IMR-90 (cell line): ENCODE measurements around the gene TPSD1. TPM values are rescaled to one million over a fixed set of nuclear protein-coding genes. Genes with fewer than 3 reads are reported as not detected.

Experiments
- ATAC-seq: fragments of 200-7000 bp; cut with Tn5 transposase; 2 replicates; pipeline ENCODE4 v1.9.1; 2020; ENCODE audit warnings: low read depth, mild to moderate bottlenecking, moderate library complexity
- BruUV-seq: library from RNA; stranded (reverse); fragments of 400-500 nt; replicated peaks from 2 replicates; lab custom pipeline; 2021; lab: Mats Ljungman, UMichigan
- CTCF ChIA-PET: fragments of 300-600 bp; formaldehyde crosslinking; extraction: SDS; loops from one replicate; lab custom pipeline; 2021; ENCODE audit warnings: antibody characterized with exemption; lab: Yijun Ruan, JAX
- POLR2A ChIA-PET: fragments of 300-600 bp; sonication (Branson Sonifier 250); formaldehyde crosslinking; loops from one replicate; lab custom pipeline; 2022; ENCODE audit warnings: antibody characterized with exemption; ENCODE audit not compliant: unreplicated experiment; lab: Charles Lee
- DNase-seq: peaks from one replicate; pipeline ENCODE4 v3.0.0; 2013
- H2AFZ ChIP-seq: replicated peaks from 2 replicates; pipeline ENCODE3; 2013; ENCODE audit warnings: low read length, mild to moderate bottlenecking; ENCODE audit not compliant: poor library complexity
- H2AK5ac ChIP-seq: 2 replicates; pipeline ENCODE4 v1.6.1; 2013; ENCODE audit warnings: low read depth, low read length, inconsistent platforms
- H2AK9ac ChIP-seq: replicated peaks from 2 replicates; pipeline ENCODE3; 2013; ENCODE audit warnings: mild to moderate bottlenecking, low read depth, low read length, moderate library complexity; ENCODE audit not compliant: poor library complexity
- H2BK120ac ChIP-seq: 2 replicates; pipeline ENCODE4 v1.6.1; 2013; ENCODE audit warnings: low read depth, low read length, inconsistent platforms
- H2BK15ac ChIP-seq: 3 replicates; pipeline ENCODE4 v1.6.1; 2013; ENCODE audit warnings: low read depth, low read length, inconsistent platforms
- H2BK20ac ChIP-seq: 2 replicates; pipeline ENCODE4 v1.6.1; 2013; ENCODE audit warnings: low read depth, mild to moderate bottlenecking, inconsistent platforms, low read length, moderate library complexity
- H2BK5ac ChIP-seq: 2 replicates; pipeline ENCODE4 v1.6.1; 2013; ENCODE audit warnings: mild to moderate bottlenecking, low read depth, low read length, inconsistent platforms; ENCODE audit not compliant: poor library complexity, severe bottlenecking
- H3K14ac ChIP-seq: replicated peaks from 2 replicates; pipeline ENCODE4 v1.6.1; 2013; ENCODE audit warnings: low read depth, low read length, inconsistent platforms
- H3K18ac ChIP-seq: 2 replicates; pipeline ENCODE4 v1.6.1; 2013; ENCODE audit warnings: low read depth, low read length, control low read depth
- H3K23ac ChIP-seq: 2 replicates; pipeline ENCODE4 v1.6.1; 2013; ENCODE audit warnings: low read depth, low read length, inconsistent platforms
- H3K27ac ChIP-seq: 2 replicates; pipeline ENCODE4 v1.5.1; 2013; ENCODE audit warnings: mild to moderate bottlenecking, control low read depth, low read length; ENCODE audit not compliant: insufficient read depth
- H3K27me3 ChIP-seq: 2 replicates; pipeline ENCODE4 v1.6.1; 2013; ENCODE audit warnings: low read length; ENCODE audit not compliant: control insufficient read depth, insufficient read depth
- H3K36me3 ChIP-seq: 2 replicates; pipeline ENCODE4 v1.6.1; 2013; ENCODE audit warnings: low read length, mixed read lengths; ENCODE audit not compliant: control insufficient read depth, insufficient read depth
- H3K4ac ChIP-seq: 2 replicates; pipeline ENCODE4 v1.6.1; 2013; ENCODE audit warnings: low read depth, low read length, inconsistent platforms
- H3K4me1 ChIP-seq: 2 replicates; pipeline ENCODE4 v1.6.1; 2013; ENCODE audit warnings: low read length, mixed read lengths; ENCODE audit not compliant: control insufficient read depth, insufficient read depth
- H3K4me2 ChIP-seq: 2 replicates; pipeline ENCODE4 v1.6.1; 2013; ENCODE audit warnings: low read depth, mild to moderate bottlenecking, control low read depth, low read length, moderate library complexity
- H3K4me3 ChIP-seq: 2 replicates; pipeline ENCODE4 v1.5.1; 2013; ENCODE audit warnings: low read depth, mild to moderate bottlenecking, control low read depth, low read length, moderate library complexity; ENCODE audit not compliant: insufficient read depth
- H3K56ac ChIP-seq: 2 replicates; pipeline ENCODE4 v1.6.1; 2013; ENCODE audit warnings: low read length, inconsistent platforms; ENCODE audit not compliant: insufficient read depth; ENCODE audit errors: extremely low read depth
- H3K79me1 ChIP-seq, 2 experiments: 2 replicates each; pipeline ENCODE4 v1.6.1; 2013; ENCODE audit warnings: low read length in 2 of 2, inconsistent platforms in 1 of 2, low read depth in 1 of 2
- H3K9ac ChIP-seq: 2 replicates; pipeline ENCODE4 v1.6.1; 2013; ENCODE audit warnings: low read depth, low read length, control low read depth
- H3K9me1 ChIP-seq: 2 replicates; pipeline ENCODE4 v1.6.1; 2013; ENCODE audit warnings: low read length, inconsistent platforms; ENCODE audit not compliant: insufficient read depth
- H3K9me3 ChIP-seq: 2 replicates; pipeline ENCODE4 v1.6.1; 2013; ENCODE audit warnings: low read length; ENCODE audit not compliant: control insufficient read depth, insufficient read depth
- H4K20me1 ChIP-seq: 2 replicates; pipeline ENCODE4 v1.6.1; 2013; ENCODE audit warnings: low read length, inconsistent platforms; ENCODE audit not compliant: insufficient read depth
- H4K5ac ChIP-seq: 2 replicates; pipeline ENCODE4 v1.6.1; 2013; ENCODE audit warnings: mild to moderate bottlenecking, low read depth, low read length, control low read depth
- H4K8ac ChIP-seq, 2 experiments: 2 replicates each; pipeline ENCODE4 v1.6.1; 2013; ENCODE audit warnings: low read depth in 2 of 2, low read length in 2 of 2, control low read depth in 1 of 2, inconsistent platforms in 1 of 2
- H4K91ac ChIP-seq: 2 replicates; pipeline ENCODE4 v1.6.1; 2013; ENCODE audit warnings: low read depth, low read length, inconsistent platforms; ENCODE audit not compliant: insufficient read depth
- CTCF ChIP-seq: conservative IDR thresholded peaks from 2 replicates; pipeline ENCODE4 v1.5.1; 2012; ENCODE audit warnings: mild to moderate bottlenecking, low read depth, low read length, improper control_type of control experiment
- ELK1 ChIP-seq: fragments of 150-350 bp; IDR thresholded peaks from 2 replicates; pipeline ENCODE4 v1.6.1; 2016; ENCODE audit warnings: low read depth, mild to moderate bottlenecking, low read length, moderate library complexity, borderline replicate concordance
- FOS ChIP-seq: fragments of 150-350 bp; IDR thresholded peaks from 2 replicates; pipeline ENCODE4 v1.6.1; 2016; ENCODE audit warnings: low read depth, low read length
- POLR2A ChIP-seq: IDR thresholded peaks from 2 replicates; pipeline ENCODE4 v1.6.1; 2012; ENCODE audit warnings: mild to moderate bottlenecking, low read depth, low read length
- RAD21 ChIP-seq: IDR thresholded peaks from 2 replicates; pipeline ENCODE4 v1.6.1; 2012; ENCODE audit warnings: low read length, improper control_type of control experiment
- RCOR1 ChIP-seq: IDR thresholded peaks from 2 replicates; pipeline ENCODE4 v1.6.1; 2012; ENCODE audit warnings: mild to moderate bottlenecking, low read length, improper control_type of control experiment; ENCODE audit not compliant: insufficient replicate concordance
- SMC3 ChIP-seq: fragments of 150-350 bp; IDR thresholded peaks from 2 replicates; pipeline ENCODE4 v1.6.1; 2016; ENCODE audit warnings: low read depth, mild to moderate bottlenecking, antibody characterized with exemption, low read length, moderate library complexity
- USF2 ChIP-seq: fragments of 150-350 bp; IDR thresholded peaks from 2 replicates; pipeline ENCODE4 v1.6.1; 2017; ENCODE audit warnings: mild to moderate bottlenecking, antibody characterized with exemption, low read length, low read depth
- WGBS, 2 experiments: methylation state at CpG; one replicate each; pipeline versions ENCODE4 v1.1.5 to v1.1.7; 2013; ENCODE audit warnings: missing lambda C conversion rate in 2 of 2; ENCODE audit not compliant: insufficient read length in 1 of 2; ENCODE audit errors: extremely low coverage in 2 of 2; 5-methylcytosine and 5-hydroxymethylcytosine counted together
- dilution Hi-C: fragments of 300-500 bp; cut with HindIII; formaldehyde crosslinking; loops from one replicate; pipeline ENCODE4 v1.14.3; 2018; ENCODE audit warnings: low sequenced_read_pairs; ENCODE audit not compliant: unreplicated experiment
- in situ Hi-C: fragments of 300-500 bp; cut with MboI; formaldehyde crosslinking; loops from 3 replicates; pipeline ENCODE4 v1.14.3; 2019; ENCODE audit warnings: low sequenced_read_pairs, inconsistent platforms, mixed read lengths
- intact Hi-C: fragments of 100-400 bp; cut with micrococcal nuclease; formaldehyde crosslinking; loops from 2 replicates; pipeline ENCODE4 v1.10.0; 2022
- polyA plus RNA-seq, 3 experiments: library from polyadenylated mRNA; depleted of rRNA; stranded (reverse); fragments of >200 nt; gene quantifications; 2 replicates each; pipeline ENCODE4 v1.2.3, GENCODE V29; 2012; ENCODE audit warnings: low replicate concordance in 1 of 3
- total RNA-seq: library from RNA; depleted of rRNA; stranded (reverse); fragments of >200 nt; gene quantifications from 2 replicates; pipeline ENCODE4 v1.2.3, GENCODE V29; 2012

Gene TPSD1
- total and polyA plus RNA-seq, 2 of the 4 experiments (the other 2 are of a cell fraction) = not detected

- Histone ChIP-seq H4K8ac (no peak overlapping the region), H2AK9ac (peak overlapping the region; percentile 37), H3K36me3 (peaks cover 2% of the 10 kb centered on the region; the same call in 1 of the 2 replicates), H3K27ac (no peak overlapping the region), H2AK5ac (no peak overlapping the region), H3K9me3 (no peaks in the 10 kb centered on the region), H2BK15ac (no peak overlapping the region), H3K79me1 (no peaks in the 10 kb centered on the region), H4K20me1 (no peaks in the 10 kb centered on the region), H2BK5ac (no peak overlapping the region), H3K23ac (no peak overlapping the region), H2AFZ (no peak overlapping the region), H3K18ac (no peak overlapping the region), H4K5ac (no peak overlapping the region), H2BK20ac (no peak overlapping the region), H3K4me1 (no peaks in the 10 kb centered on the region), H3K4me2 (no peak overlapping the region), H3K27me3 (no peaks in the 10 kb centered on the region; the same call in 1 of the 2 replicates), H3K14ac (no peak overlapping the region), H4K91ac (no peak overlapping the region), H3K56ac (no peak overlapping the region), H3K4ac (no peak overlapping the region), H2BK120ac (no peak overlapping the region), H3K9ac (no peak overlapping the region), H3K4me3 (no peak overlapping the region), H3K9me1 (no peaks in the 10 kb centered on the region)
- no TSS peak for BruUV-seq
- WGBS, 2 experiments = 80% methylated on average over 25 of the region's 48 CpGs; no CpG with 5 or more reads in 1 of the 2 experiments
- intact Hi-C loops (no loop called here), in situ Hi-C loops (loop anchor here (25.0 kb wide), 1 partner anchor 409 kb away; the partner anchor contains the start of gene GNG13), dilution Hi-C loops (no loop called here)
- ChIA-PET POLR2A (no interaction called here), CTCF (no interaction called here)
- TF ChIP-seq ELK1 = no peak
- no peak for TF ChIP-seq POLR2A
- no peak for TF ChIP-seq USF2
- no peak for TF ChIP-seq FOS
- TF ChIP-seq RAD21 = no peak
- TF ChIP-seq CTCF = no peak
- no peak for TF ChIP-seq SMC3
- no peak for TF ChIP-seq RCOR1
- ATAC-seq (no peak), DNase-seq (no peak)
Measured at GRCh38 chr16:1220841-1221627, 34.8 kb upstream of the TPSD1 start.
